Measurements from ENCODE around the gene DUSP7.
"Not testable (repeated sequence)": the region's sequence is repeated elsewhere in the genome, so short reads cannot be mapped to it uniquely, and the experiment has no call there.

The DUSP7 gene

DNA sequence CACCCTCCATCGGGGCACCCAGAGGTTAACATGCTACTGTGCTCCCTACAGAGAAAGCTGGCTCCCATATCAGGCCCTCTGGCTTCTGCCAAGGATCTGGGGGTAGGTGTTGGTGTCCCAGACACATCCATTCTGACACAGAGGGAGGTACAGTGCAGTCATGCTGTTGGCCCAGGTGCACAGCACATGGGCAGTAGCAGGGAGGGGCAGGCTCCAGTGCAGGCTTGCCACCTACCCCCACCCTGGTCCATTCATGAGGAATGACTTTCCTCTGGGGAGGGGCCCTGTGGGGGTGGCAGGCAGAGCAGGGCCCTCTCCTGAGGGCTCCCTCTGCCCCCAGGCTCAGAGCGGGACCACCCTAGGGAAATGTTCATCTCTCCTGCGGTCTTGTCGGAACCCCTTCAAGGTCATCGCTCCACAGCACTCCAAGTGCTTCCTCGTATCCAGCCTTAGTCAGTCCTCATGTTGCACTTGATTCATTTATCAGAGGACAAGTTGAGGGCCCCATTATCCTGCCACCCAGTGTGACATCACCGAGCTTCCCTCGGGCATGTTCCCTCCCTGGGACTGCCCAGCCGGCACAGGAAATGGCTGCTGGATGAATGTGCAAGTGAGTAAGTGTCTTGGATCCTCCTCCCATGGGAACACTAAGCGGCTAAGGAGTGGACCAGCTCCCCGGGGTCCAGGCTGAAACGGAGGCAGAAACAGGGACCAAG lies 10.0 kb downstream of the DUSP7 start:
- H3K27ac ChIP-seq, result no peak overlapping the region

DNA sequence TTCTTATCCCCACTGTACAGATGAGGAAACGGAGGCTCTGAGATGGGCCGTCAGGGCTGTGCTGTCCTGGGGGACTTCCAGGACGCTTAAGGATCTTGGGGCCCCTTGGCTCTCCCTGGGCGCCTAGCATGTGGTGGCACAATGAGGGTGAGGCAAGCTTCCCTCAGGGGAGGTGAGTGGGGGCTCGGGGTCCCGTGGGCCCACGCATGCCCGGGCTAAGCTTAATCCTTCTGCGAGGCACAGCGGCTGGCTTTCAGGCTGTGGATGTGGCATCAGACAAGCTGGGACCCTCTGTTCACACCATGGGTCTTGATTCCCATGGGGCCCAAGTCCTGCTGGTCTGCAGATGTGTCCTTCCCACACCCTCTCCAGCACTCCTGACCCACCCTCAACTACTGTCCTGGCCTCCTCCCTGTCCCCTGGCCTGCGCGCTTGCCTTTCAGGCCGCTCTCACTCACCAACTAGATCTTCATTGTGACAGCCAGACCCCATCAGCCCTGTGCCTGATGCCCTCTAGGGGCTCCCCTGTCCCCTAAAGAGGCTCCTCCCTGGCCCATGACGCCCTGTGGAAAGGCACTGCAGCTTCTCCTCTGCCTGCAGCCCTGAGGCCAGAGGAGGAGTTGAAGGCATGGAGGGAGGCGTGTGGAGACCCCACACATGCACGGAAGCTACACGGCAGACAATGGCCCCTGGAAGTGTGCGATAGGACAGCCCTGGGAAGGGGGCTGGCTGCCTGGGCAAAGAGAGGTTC lies 11.3 kb downstream of the DUSP7 start:
- Histone ChIP-seq H2AFZ (ENCODE audit: low read depth) (no peak overlapping the region), H3K4me1 (ENCODE audit: low read depth, poor library complexity, severe bottlenecking) (no peaks in the 10 kb centered on the region), H3K79me2 (ENCODE audit: insufficient read depth, low read depth) (no peaks in the 10 kb centered on the region), H3K36me3 (ENCODE audit: insufficient read depth) (no peaks in the 10 kb centered on the region), H3K4me3 (IDR thresholded peaks at IDR 0.05; ENCODE audit: insufficient read depth, low read depth, low read length) (no peak overlapping the region), H4K20me1 (ENCODE audit: insufficient read depth) (no peaks in the 10 kb centered on the region), H3K27me3 (ENCODE audit: insufficient read depth, low read depth) (peaks cover 3% of the 10 kb centered on the region; the same call in 1 of the 2 replicates), H3K9ac (no peak overlapping the region), H3K27ac (no peak overlapping the region), H3K4me2 (no peak overlapping the region)
- TF ChIP-seq, protein P1, sequence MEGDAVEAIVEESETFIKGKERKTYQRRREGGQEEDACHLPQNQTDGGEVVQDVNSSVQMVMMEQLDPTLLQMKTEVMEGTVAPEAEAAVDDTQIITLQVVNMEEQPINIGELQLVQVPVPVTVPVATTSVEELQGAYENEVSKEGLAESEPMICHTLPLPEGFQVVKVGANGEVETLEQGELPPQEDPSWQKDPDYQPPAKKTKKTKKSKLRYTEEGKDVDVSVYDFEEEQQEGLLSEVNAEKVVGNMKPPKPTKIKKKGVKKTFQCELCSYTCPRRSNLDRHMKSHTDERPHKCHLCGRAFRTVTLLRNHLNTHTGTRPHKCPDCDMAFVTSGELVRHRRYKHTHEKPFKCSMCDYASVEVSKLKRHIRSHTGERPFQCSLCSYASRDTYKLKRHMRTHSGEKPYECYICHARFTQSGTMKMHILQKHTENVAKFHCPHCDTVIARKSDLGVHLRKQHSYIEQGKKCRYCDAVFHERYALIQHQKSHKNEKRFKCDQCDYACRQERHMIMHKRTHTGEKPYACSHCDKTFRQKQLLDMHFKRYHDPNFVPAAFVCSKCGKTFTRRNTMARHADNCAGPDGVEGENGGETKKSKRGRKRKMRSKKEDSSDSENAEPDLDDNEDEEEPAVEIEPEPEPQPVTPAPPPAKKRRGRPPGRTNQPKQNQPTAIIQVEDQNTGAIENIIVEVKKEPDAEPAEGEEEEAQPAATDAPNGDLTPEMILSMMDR (conservative IDR thresholded peaks at IDR 0.05; ENCODE audit: low read depth, low read length), result no peak

More for the DNA sequence above, 10.0 kb downstream of the DUSP7 start:
- no peak overlapping the region for H3K4me3 ChIP-seq (IDR thresholded peaks at IDR 0.05; ENCODE audit: insufficient read depth, low read depth, low read length)
- no peaks in the 10 kb centered on the region for H4K20me1 ChIP-seq (ENCODE audit: insufficient read depth)
- H3K4me2 ChIP-seq, result no peak overlapping the region
- peaks cover 3% of the 10 kb centered on the region; the same call in 1 of the 2 replicates for H3K27me3 ChIP-seq (ENCODE audit: insufficient read depth, low read depth)
- H2AFZ ChIP-seq (ENCODE audit: low read depth), result no peak overlapping the region
- H3K79me2 ChIP-seq (ENCODE audit: insufficient read depth, low read depth), result no peaks in the 10 kb centered on the region
- no peaks in the 10 kb centered on the region for H3K36me3 ChIP-seq (ENCODE audit: insufficient read depth)
- no peak overlapping the region for H3K9ac ChIP-seq
- TF ChIP-seq, protein P1 (conservative IDR thresholded peaks at IDR 0.05; ENCODE audit: low read depth, low read length), result no peak
- H3K4me1 ChIP-seq (ENCODE audit: low read depth, poor library complexity, severe bottlenecking), result no peaks in the 10 kb centered on the region

DNA sequence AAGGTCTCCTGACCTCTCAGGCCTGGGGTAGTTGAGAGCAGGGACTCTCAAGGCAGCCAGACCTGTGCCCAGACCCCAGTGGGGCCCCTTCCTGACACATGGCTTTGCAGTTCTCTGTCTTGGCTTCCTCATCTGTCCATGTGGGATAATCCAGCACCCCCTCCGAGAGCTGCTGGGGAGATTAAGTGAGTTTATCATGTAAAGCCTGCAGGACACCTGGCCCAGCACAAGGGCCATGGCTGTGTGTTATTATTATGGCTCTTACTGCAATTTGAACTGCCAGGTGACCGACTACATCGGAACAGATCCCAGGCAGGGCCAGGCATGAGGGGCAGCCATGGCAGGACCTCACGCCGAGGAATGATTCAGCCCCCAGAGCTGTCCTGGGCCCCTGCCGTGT lies 12.6 kb downstream of the DUSP7 start:
- TF ChIP-seq, protein P1 (conservative IDR thresholded peaks at IDR 0.05; ENCODE audit: low read depth, low read length), result no peak
- H3K27ac ChIP-seq, result no peak overlapping the region
- H3K79me2 ChIP-seq (ENCODE audit: insufficient read depth, low read depth), result no peaks in the 10 kb centered on the region

DNA sequence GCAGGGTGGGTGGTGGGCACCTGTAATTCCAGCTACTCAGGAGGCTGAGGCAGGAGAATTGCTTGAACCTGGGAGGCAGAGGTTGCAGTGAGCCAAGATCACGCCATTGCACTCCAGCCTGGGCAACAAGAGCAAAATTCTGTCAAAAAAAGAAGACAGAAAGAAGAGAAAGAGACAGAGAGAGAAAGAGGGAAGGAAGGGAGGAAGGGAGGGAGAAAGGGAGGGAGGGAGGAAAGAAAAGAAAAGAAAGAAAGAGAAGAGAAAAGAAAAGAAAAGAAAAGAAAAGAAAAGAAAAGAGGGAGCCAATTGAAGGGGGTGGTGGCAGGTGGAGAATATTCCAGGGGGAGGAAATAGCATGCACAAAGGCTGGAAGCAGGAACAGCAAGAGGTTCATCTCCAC lies 13.3 kb downstream of the DUSP7 start:
- H3K79me2 ChIP-seq (ENCODE audit: insufficient read depth, low read depth); H3K4me1 ChIP-seq (ENCODE audit: low read depth, poor library complexity, severe bottlenecking); H3K27ac ChIP-seq; H3K9ac ChIP-seq; H3K36me3 ChIP-seq (ENCODE audit: insufficient read depth); H2AFZ ChIP-seq (ENCODE audit: low read depth); H4K20me1 ChIP-seq (ENCODE audit: insufficient read depth); H3K4me3 ChIP-seq (IDR thresholded peaks at IDR 0.05; ENCODE audit: insufficient read depth, low read depth, low read length); H3K27me3 ChIP-seq (ENCODE audit: insufficient read depth, low read depth); H3K4me2 ChIP-seq: not testable (repeated sequence)

More for the DNA sequence above, 12.6 kb downstream of the DUSP7 start:
- Histone ChIP-seq H3K4me2 (no peak overlapping the region), H4K20me1 (ENCODE audit: insufficient read depth) (no peaks in the 10 kb centered on the region), H2AFZ (ENCODE audit: low read depth) (no peak overlapping the region), H3K9ac (no peak overlapping the region), H3K4me3 (IDR thresholded peaks at IDR 0.05; ENCODE audit: insufficient read depth, low read depth, low read length) (no peak overlapping the region), H3K4me1 (ENCODE audit: low read depth, poor library complexity, severe bottlenecking) (no peaks in the 10 kb centered on the region), H3K36me3 (ENCODE audit: insufficient read depth) (no peaks in the 10 kb centered on the region), H3K27me3 (ENCODE audit: insufficient read depth, low read depth) (peaks cover 3% of the 10 kb centered on the region; the same call in 1 of the 2 replicates)
